ENCODE measurements around the gene CD22. TPM values are rescaled to one million over a fixed set of nuclear protein-coding genes. Genes with fewer than 3 reads are reported as not detected.

Gene CD22
- total and polyA plus RNA-seq, 2 of the 4 experiments (the other 2 are of a cell fraction), result 0.18 to 0.22 TPM

- H3K27ac ChIP-seq (ENCODE audit: insufficient read depth, low read length), result no peak overlapping the region
- no peak overlapping the region for H3K4ac ChIP-seq (ENCODE audit: low read depth, low read length)
- H3K27me3 ChIP-seq (ENCODE audit: control insufficient read depth, insufficient read depth, low read length), result peaks cover 12% of the 10 kb centered on the region; the same call in 1 of the 2 replicates
- no peaks in the 10 kb centered on the region for H3K36me3 ChIP-seq (ENCODE audit: control insufficient read depth, insufficient read depth, low read length)
- H4K91ac ChIP-seq (ENCODE audit: insufficient read depth, low read depth, low read length), result no peak overlapping the region
- no peak overlapping the region for H2AK9ac ChIP-seq (replicated peaks; ENCODE audit: low read depth, low read length, poor library complexity)
- H3K4me2 ChIP-seq (ENCODE audit: low read depth, low read length), result no peak overlapping the region
- no peaks in the 10 kb centered on the region for H3K79me1 ChIP-seq (ENCODE audit: low read depth in 1 of 2, low read length in 2 of 2)
- ChIA-PET CTCF (interaction anchor here (1.6 kb wide), 1 partner anchor 22 kb away, joined by 7 read pairs; no protein-coding TSS in a partner anchor), POLR2A (ENCODE audit: unreplicated experiment) (no interaction called here)
- H4K20me1 ChIP-seq (ENCODE audit: insufficient read depth, low read length), result no peaks in the 10 kb centered on the region
- H2BK120ac ChIP-seq (ENCODE audit: low read depth, low read length), result no peak overlapping the region
- H4K5ac ChIP-seq (ENCODE audit: low read depth, low read length), result no peak overlapping the region
- intact Hi-C loops (cut with micrococcal nuclease) (no loop called here), dilution Hi-C loops (cut with HindIII; ENCODE audit: low sequenced_read_pairs, unreplicated experiment) (no loop called here), in situ Hi-C loops (cut with MboI; ENCODE audit: low sequenced_read_pairs) (loop anchor here (25.0 kb wide), 1 partner anchor 256 kb away; the partner anchor contains the start of gene PMIS2)
- TF ChIP-seq RAD21 (IDR thresholded peaks at IDR 0.05; ENCODE audit: low read length), result no peak
- TF ChIP-seq, protein P1, sequence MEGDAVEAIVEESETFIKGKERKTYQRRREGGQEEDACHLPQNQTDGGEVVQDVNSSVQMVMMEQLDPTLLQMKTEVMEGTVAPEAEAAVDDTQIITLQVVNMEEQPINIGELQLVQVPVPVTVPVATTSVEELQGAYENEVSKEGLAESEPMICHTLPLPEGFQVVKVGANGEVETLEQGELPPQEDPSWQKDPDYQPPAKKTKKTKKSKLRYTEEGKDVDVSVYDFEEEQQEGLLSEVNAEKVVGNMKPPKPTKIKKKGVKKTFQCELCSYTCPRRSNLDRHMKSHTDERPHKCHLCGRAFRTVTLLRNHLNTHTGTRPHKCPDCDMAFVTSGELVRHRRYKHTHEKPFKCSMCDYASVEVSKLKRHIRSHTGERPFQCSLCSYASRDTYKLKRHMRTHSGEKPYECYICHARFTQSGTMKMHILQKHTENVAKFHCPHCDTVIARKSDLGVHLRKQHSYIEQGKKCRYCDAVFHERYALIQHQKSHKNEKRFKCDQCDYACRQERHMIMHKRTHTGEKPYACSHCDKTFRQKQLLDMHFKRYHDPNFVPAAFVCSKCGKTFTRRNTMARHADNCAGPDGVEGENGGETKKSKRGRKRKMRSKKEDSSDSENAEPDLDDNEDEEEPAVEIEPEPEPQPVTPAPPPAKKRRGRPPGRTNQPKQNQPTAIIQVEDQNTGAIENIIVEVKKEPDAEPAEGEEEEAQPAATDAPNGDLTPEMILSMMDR (conservative IDR thresholded peaks at IDR 0.05; ENCODE audit: low read depth, low read length), result no peak
- TF ChIP-seq POLR2A (IDR thresholded peaks at IDR 0.05; ENCODE audit: low read depth, low read length), result no peak
- no peak for TF ChIP-seq FOS (IDR thresholded peaks at IDR 0.05; ENCODE audit: low read depth, low read length)
- no peak for TF ChIP-seq CEBPB (IDR thresholded peaks at IDR 0.05; ENCODE audit: low read depth, low read length)
- TF ChIP-seq SMC3 (IDR thresholded peaks at IDR 0.05; ENCODE audit: low read depth, low read length), result no peak
- no peak for TF ChIP-seq MAZ (IDR thresholded peaks at IDR 0.05; ENCODE audit: borderline replicate concordance, low read depth, low read length)
- TF ChIP-seq, protein P2, sequence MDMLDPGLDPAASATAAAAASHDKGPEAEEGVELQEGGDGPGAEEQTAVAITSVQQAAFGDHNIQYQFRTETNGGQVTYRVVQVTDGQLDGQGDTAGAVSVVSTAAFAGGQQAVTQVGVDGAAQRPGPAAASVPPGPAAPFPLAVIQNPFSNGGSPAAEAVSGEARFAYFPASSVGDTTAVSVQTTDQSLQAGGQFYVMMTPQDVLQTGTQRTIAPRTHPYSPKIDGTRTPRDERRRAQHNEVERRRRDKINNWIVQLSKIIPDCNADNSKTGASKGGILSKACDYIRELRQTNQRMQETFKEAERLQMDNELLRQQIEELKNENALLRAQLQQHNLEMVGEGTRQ (IDR thresholded peaks at IDR 0.05; ENCODE audit: low read depth, low read length), result no peak
- TF ChIP-seq RFX5 (IDR thresholded peaks at IDR 0.05; ENCODE audit: low read depth, low read length), result no peak
- TF ChIP-seq NFE2L2 (IDR thresholded peaks at IDR 0.05; ENCODE audit: low read depth, low read length), result no peak
- H3K9ac ChIP-seq (ENCODE audit: low read depth, low read length), result no peak overlapping the region
- H3K9me3 ChIP-seq (ENCODE audit: control insufficient read depth, insufficient read depth, low read length), result no peaks in the 10 kb centered on the region
- H2AFZ ChIP-seq (replicated peaks; ENCODE audit: low read length, poor library complexity), result no peak overlapping the region
- no peak overlapping the region for H3K14ac ChIP-seq (replicated peaks; ENCODE audit: low read depth, low read length)
- no TSS peak for BruUV-seq (replicated peaks)
- no peaks in the 10 kb centered on the region for H3K9me1 ChIP-seq (ENCODE audit: insufficient read depth, low read length)
- no peak overlapping the region for H2AK5ac ChIP-seq (ENCODE audit: low read depth, low read length)
- ATAC-seq (ENCODE audit: low read depth) (no peak), DNase-seq (no peak)
- no peak overlapping the region for H3K18ac ChIP-seq (ENCODE audit: low read depth, low read length)
- no peaks in the 10 kb centered on the region for H3K4me1 ChIP-seq (ENCODE audit: control insufficient read depth, insufficient read depth, low read length)
- H3K56ac ChIP-seq (ENCODE audit: extremely low read depth, insufficient read depth, low read length), result no peak overlapping the region
- no peak overlapping the region for H3K23ac ChIP-seq (ENCODE audit: low read depth, low read length)
- no peak overlapping the region for H2BK15ac ChIP-seq (ENCODE audit: low read depth, low read length)
- H4K8ac ChIP-seq (ENCODE audit: low read depth in 2 of 2, low read length in 2 of 2), result no peak overlapping the region
- no peak overlapping the region for H2BK5ac ChIP-seq (ENCODE audit: low read depth, low read length, poor library complexity, severe bottlenecking)
- H3K4me3 ChIP-seq (ENCODE audit: insufficient read depth, low read depth, low read length), result no peak overlapping the region
- H2BK20ac ChIP-seq (ENCODE audit: low read depth, low read length), result no peak overlapping the region
- no CpG with 5 or more reads among the region's 14 CpGs for WGBS, 2 experiments (ENCODE audit: extremely low coverage in 2 of 2, insufficient read length in 1 of 2)
Observed at GRCh38 chr19:35331551-35332214, 2.7 kb downstream of the CD22 start.

All from IMR-90 (cell line).